ENCODE data around the gene ATG13. TPM values are rescaled to one million over a fixed set of nuclear protein-coding genes. Genes with fewer than 3 reads are reported as not detected.

Gene ATG13
- total RNA-seq, 1 donor from 2014 or later: 30.8 TPM

DNA sequence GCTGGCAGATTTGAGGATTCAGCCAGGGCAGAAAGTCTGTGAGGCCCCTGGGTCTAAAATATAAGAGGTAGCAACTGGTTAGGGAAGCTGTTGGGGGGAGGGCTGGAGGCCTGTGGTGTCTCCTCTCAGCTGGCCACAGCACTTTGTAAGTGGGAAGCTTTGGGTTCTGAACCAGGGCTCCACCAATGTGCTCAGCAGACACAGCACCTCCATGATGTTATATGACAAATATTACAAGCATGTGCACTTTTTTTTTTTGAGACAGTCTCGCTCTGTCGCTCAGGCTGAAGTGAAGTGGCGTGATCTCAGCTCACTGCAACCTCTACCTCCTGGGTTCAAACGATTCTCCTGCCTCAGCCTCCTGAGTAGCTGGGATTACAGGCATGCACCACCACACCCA, 75.1 kb downstream of the ATG13 start:
- no peak overlapping the region for H3K9ac ChIP-seq (ENCODE audit: low read depth in 1 of 3, low read length in 3 of 3)
- H3K36me3 ChIP-seq (ENCODE audit: control insufficient read depth in 3 of 3, insufficient read depth in 3 of 3, low read length in 3 of 3): peaks cover 22 to 52% (median 35%) of the 10 kb centered on the region in 3 donors
- H3K4me1 ChIP-seq (ENCODE audit: control insufficient read depth in 3 of 3, insufficient read depth in 3 of 3, low read length in 3 of 3): peaks cover 39 to 49% (median 46%) of the 10 kb centered on the region in 3 donors
- H3K27ac ChIP-seq (ENCODE audit: low read depth, low read length): no peak overlapping the region
- H3K4me3 ChIP-seq (ENCODE audit: low read length in 3 of 3): no peak overlapping the region
- H3K27me3 ChIP-seq (ENCODE audit: control insufficient read depth in 3 of 3, insufficient read depth in 3 of 3, low read length in 3 of 3): no peaks in the 10 kb centered on the region
- H3K9me3 ChIP-seq (ENCODE audit: control insufficient read depth in 3 of 3, low read length in 3 of 3): no peaks in the 10 kb centered on the region

DNA sequence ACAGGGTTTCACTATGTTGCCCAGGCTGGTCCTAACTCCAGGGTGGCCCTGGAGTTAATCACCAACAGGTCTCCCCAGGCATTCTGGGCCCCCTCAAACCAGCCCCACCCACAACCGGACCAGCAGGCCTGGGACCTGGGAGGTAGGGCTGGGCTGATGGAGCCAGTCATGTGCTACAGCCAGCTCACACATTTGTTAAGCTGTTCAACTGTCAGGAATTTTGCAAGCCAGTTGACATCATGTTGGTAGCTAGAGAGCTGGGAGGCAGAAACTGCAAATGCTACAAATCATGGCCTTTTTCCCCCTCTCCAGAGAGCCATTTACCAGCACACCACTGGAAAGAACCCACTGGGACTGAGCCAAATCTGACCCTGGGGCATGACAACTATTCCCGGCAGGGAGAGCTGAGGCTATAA, 76.3 kb downstream of the ATG13 start:
- Histone ChIP-seq H3K9me3 (ENCODE audit: control insufficient read depth in 3 of 3, low read length in 3 of 3) (no peaks in the 10 kb centered on the region), H3K4me3 (ENCODE audit: low read length in 3 of 3) (no peak overlapping the region), H3K27ac (ENCODE audit: low read depth, low read length) (peak overlapping the region; percentile 94), H3K36me3 (ENCODE audit: control insufficient read depth in 3 of 3, insufficient read depth in 3 of 3, low read length in 3 of 3) (peaks cover 22 to 44% (median 32%) of the 10 kb centered on the region in 3 donors), H3K9ac (ENCODE audit: low read depth in 1 of 3, low read length in 3 of 3) (no peak overlapping the region), H3K4me1 (ENCODE audit: control insufficient read depth in 3 of 3, insufficient read depth in 3 of 3, low read length in 3 of 3) (peaks cover 45 to 52% (median 47%) of the 10 kb centered on the region in 3 donors), H3K27me3 (ENCODE audit: control insufficient read depth in 3 of 3, insufficient read depth in 3 of 3, low read length in 3 of 3) (no peaks in the 10 kb centered on the region)

DNA sequence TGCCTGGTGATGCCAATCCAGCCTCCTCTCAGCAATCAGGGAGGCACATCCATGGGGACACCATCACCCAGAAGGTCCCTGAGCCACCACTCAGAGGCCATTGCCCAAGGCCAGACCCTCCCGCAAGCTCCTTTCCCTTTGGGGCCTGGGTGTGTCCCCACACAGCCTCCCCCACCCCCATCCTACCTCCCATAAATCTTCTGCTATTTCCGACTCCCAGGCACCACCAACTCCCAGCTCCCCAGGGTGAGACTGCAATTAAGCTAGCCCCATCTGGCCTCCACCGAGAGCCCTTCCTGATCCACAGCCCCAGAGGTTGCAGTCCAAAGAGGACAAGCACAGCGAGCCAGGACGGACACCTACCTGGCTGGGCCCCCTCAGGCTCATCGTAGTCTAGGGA, 76.7 kb downstream of the ATG13 start:
- Histone ChIP-seq H3K9me3 (ENCODE audit: control insufficient read depth in 3 of 3, low read length in 3 of 3) (no peaks in the 10 kb centered on the region), H3K4me3 (ENCODE audit: low read length in 3 of 3) (no peak overlapping the region), H3K4me1 (ENCODE audit: control insufficient read depth in 3 of 3, insufficient read depth in 3 of 3, low read length in 3 of 3) (peaks cover 50 to 57% (median 50%) of the 10 kb centered on the region in 3 donors), H3K27ac (ENCODE audit: low read depth, low read length) (peak overlapping the region; percentile 94), H3K9ac (ENCODE audit: low read depth in 1 of 3, low read length in 3 of 3) (no peak overlapping the region), H3K27me3 (ENCODE audit: control insufficient read depth in 3 of 3, insufficient read depth in 3 of 3, low read length in 3 of 3) (no peaks in the 10 kb centered on the region), H3K36me3 (ENCODE audit: control insufficient read depth in 3 of 3, insufficient read depth in 3 of 3, low read length in 3 of 3) (peaks cover 22 to 42% (median 32%) of the 10 kb centered on the region in 3 donors)

DNA sequence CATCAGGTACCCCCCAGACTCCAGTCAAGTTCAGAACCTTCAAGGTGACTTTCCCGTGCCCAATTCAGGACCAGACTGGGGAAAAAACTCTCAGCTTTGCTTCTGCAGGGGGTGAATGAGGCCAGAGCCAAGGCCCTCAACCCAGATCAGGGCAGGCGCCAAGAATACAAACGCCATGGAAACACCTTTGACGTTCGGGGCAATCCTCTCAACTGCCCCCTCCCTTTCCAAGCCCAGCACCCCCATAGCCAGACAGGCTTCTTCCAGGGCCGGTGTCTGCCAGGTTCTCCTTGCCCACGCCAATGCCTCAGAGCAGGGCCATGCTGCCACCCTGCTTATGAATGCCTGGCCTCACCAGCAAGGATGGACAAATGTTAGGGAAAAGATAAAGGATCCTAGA, 77.3 kb downstream of the ATG13 start:
- Histone ChIP-seq H3K27ac (ENCODE audit: low read depth, low read length) (peak overlapping the region; percentile 94), H3K9me3 (ENCODE audit: control insufficient read depth in 3 of 3, low read length in 3 of 3) (no peaks in the 10 kb centered on the region), H3K36me3 (ENCODE audit: control insufficient read depth in 3 of 3, insufficient read depth in 3 of 3, low read length in 3 of 3) (peaks cover 22 to 41% (median 32%) of the 10 kb centered on the region in 3 donors), H3K4me3 (ENCODE audit: low read length in 3 of 3) (no peak overlapping the region), H3K9ac (ENCODE audit: low read depth in 1 of 3, low read length in 3 of 3) (no peak overlapping the region), H3K4me1 (ENCODE audit: control insufficient read depth in 3 of 3, insufficient read depth in 3 of 3, low read length in 3 of 3) (peaks cover 52 to 62% (median 54%) of the 10 kb centered on the region in 3 donors), H3K27me3 (ENCODE audit: control insufficient read depth in 3 of 3, insufficient read depth in 3 of 3, low read length in 3 of 3) (no peaks in the 10 kb centered on the region)

DNA sequence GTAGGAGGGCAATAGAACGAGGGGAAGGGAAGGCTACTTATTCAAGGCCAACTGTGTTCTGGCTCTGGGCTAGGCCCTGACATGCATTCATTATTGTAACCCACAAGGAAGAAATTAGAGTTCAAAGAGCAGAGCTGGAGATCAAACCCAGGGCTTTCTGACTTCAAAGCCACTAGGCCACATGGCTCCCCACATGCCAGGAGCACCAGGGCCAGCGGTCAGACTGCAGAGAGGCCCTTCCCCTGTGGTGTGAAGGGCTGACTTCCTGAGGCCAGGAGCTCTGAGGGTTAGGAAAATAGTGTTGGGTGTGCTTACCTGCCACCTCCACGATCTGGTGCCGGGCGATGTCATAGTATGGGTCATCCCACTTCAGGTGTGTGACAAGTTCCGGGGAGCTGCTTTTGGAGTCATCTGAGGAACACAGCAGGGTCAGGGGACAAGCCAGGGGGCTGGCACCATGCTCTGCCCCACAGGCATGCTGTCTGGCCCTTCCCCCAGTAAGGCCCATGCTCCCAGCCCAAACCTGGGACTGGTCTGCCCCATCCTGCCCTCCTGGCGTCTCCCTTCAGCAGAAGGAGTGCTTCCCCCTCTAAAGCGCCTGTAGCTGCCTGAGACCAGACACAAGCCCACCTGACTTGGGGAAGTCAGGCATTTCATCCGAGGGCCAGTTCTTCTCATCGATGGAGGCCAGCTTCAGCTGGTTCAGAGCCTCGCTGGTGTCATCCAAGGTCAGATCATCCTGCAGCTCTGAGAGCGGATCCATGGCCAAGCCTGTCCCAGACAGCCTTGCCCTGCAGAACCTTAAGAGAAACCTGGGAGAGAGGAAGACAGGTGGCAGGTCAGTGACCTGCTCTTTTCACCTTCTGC, 78.2 kb downstream of the ATG13 start:
- Histone ChIP-seq H3K4me3 (ENCODE audit: low read length in 3 of 3) (peak overlapping the region in 2 of 3 donors; percentile 30 to 56), H3K36me3 (ENCODE audit: control insufficient read depth in 3 of 3, insufficient read depth in 3 of 3, low read length in 3 of 3) (peaks cover 22 to 39% (median 32%) of the 10 kb centered on the region in 3 donors), H3K9me3 (ENCODE audit: control insufficient read depth in 3 of 3, low read length in 3 of 3) (no peaks in the 10 kb centered on the region), H3K27me3 (ENCODE audit: control insufficient read depth in 3 of 3, insufficient read depth in 3 of 3, low read length in 3 of 3) (no peaks in the 10 kb centered on the region), H3K9ac (ENCODE audit: low read depth in 1 of 3, low read length in 3 of 3) (peak overlapping the region in 1 of 3 donors; percentile 40), H3K4me1 (ENCODE audit: control insufficient read depth in 3 of 3, insufficient read depth in 3 of 3, low read length in 3 of 3) (peaks cover 54 to 64% (median 55%) of the 10 kb centered on the region in 3 donors), H3K27ac (ENCODE audit: low read depth, low read length) (peak overlapping the region; percentile 94)

DNA sequence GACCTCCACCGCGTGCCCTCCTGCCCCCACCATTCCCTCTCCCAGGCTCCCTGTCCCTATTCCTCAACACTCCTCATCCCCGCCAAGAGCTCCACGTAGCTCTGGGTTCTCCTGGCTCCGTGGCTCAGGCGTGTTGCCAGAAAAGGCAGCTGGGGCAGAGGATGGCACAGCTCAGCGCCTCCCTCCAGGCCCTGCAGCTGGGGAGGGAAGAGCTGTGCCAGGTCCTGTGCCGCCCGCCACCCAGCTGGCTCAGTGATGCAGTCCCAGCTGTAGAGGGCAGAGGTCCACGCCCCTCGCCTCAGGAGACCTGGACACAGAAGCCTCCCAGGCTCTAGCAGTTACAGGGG, 78.8 kb downstream of the ATG13 start:
- peak overlapping the region in 1 of 3 donors; percentile 40 for H3K9ac ChIP-seq (ENCODE audit: low read depth in 1 of 3, low read length in 3 of 3)
- peak overlapping the region; percentile 94 for H3K27ac ChIP-seq (ENCODE audit: low read depth, low read length)
- H3K4me1 ChIP-seq (ENCODE audit: control insufficient read depth in 3 of 3, insufficient read depth in 3 of 3, low read length in 3 of 3): peaks cover 54 to 64% (median 55%) of the 10 kb centered on the region in 3 donors
- peak overlapping the region in 2 of 3 donors; percentile 29 to 30 for H3K4me3 ChIP-seq (ENCODE audit: low read length in 3 of 3)
- H3K9me3 ChIP-seq (ENCODE audit: control insufficient read depth in 3 of 3, low read length in 3 of 3): no peaks in the 10 kb centered on the region
- peaks cover 22 to 34% (median 33%) of the 10 kb centered on the region in 3 donors for H3K36me3 ChIP-seq (ENCODE audit: control insufficient read depth in 3 of 3, insufficient read depth in 3 of 3, low read length in 3 of 3)
- H3K27me3 ChIP-seq (ENCODE audit: control insufficient read depth in 3 of 3, insufficient read depth in 3 of 3, low read length in 3 of 3): no peaks in the 10 kb centered on the region

DNA sequence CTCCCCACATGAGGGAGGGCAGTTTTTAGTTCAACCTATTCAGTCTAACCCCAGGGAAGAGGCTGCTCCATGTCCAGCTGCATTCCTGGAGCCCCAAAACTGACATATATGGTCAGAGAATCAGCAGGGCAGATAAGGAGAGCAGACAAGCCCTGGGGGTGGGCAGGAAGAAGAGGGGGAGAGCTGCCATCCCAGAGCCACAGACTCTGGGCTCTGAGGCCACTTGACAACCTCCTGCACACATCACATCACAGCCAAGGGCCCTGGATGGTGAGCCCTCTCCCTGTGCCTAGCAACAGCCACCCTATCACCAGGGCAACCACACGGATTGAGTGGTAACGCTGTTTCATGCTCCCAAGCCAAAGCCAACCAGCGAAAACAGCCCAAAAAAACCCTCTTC, 80.0 kb downstream of the ATG13 start:
- Histone ChIP-seq H3K9me3 (ENCODE audit: control insufficient read depth in 3 of 3, low read length in 3 of 3) (no peaks in the 10 kb centered on the region), H3K9ac (ENCODE audit: low read depth in 1 of 3, low read length in 3 of 3) (peak overlapping the region; percentile 23 to 68 (median 24)), H3K27ac (ENCODE audit: low read depth, low read length) (peak overlapping the region; percentile 94), H3K36me3 (ENCODE audit: control insufficient read depth in 3 of 3, insufficient read depth in 3 of 3, low read length in 3 of 3) (peaks cover 23 to 31% (median 30%) of the 10 kb centered on the region in 3 donors), H3K27me3 (ENCODE audit: control insufficient read depth in 3 of 3, insufficient read depth in 3 of 3, low read length in 3 of 3) (no peaks in the 10 kb centered on the region), H3K4me1 (ENCODE audit: control insufficient read depth in 3 of 3, insufficient read depth in 3 of 3, low read length in 3 of 3) (peaks cover 54 to 74% (median 62%) of the 10 kb centered on the region in 3 donors), H3K4me3 (ENCODE audit: low read length in 3 of 3) (peak overlapping the region in 1 of 3 donors; percentile 17)

DNA sequence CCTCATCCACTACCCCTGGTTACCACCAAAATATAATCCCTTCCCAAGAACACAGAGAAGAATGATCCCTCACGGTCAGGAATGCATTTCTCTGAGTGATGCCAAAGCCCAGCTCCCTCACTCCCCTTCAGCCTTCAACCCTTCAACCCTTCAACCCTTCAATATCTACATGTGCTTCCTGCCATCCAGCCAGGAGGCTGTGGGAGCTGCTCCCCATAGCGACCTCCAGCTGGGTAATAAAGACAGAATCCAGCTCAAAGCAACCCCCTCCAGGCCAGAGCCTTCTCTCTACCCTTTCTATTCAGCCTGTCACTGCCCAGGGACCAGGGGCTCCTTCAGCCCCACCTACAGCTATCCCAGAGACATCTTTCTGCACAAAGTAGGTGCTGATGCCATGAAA, 80.4 kb downstream of the ATG13 start:
- Histone ChIP-seq H3K4me3 (ENCODE audit: low read length in 3 of 3) (peak overlapping the region in 1 of 3 donors; percentile 17), H3K9ac (ENCODE audit: low read depth in 1 of 3, low read length in 3 of 3) (peak overlapping the region; percentile 24 to 68 (median 29)), H3K27me3 (ENCODE audit: control insufficient read depth in 3 of 3, insufficient read depth in 3 of 3, low read length in 3 of 3) (no peaks in the 10 kb centered on the region), H3K27ac (ENCODE audit: low read depth, low read length) (peak overlapping the region; percentile 94), H3K9me3 (ENCODE audit: control insufficient read depth in 3 of 3, low read length in 3 of 3) (no peaks in the 10 kb centered on the region), H3K36me3 (ENCODE audit: control insufficient read depth in 3 of 3, insufficient read depth in 3 of 3, low read length in 3 of 3) (peaks cover 26 to 33% (median 32%) of the 10 kb centered on the region in 3 donors), H3K4me1 (ENCODE audit: control insufficient read depth in 3 of 3, insufficient read depth in 3 of 3, low read length in 3 of 3) (peaks cover 57 to 78% (median 63%) of the 10 kb centered on the region in 3 donors)

DNA sequence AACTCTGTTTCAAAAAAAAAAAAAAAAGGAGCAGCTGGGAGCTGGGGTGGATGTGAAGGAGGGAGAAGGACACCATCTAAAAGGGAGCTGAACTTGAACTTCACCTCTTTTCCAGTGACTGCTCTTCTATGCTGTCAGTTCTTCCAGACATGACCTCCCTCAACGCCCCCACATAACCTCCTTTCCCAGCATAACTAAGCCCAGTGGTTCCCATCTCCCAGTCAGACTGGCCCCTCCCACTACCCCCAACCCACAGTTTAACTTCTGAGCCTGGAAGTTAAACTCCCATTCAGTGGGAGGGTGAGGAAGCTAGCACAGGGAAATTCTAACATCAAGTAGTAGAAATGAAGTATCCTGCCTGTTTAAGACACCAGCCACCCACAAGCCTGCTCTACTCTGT, 81.2 kb downstream of the ATG13 start:
- Histone ChIP-seq H3K9me3 (ENCODE audit: control insufficient read depth in 3 of 3, low read length in 3 of 3) (no peaks in the 10 kb centered on the region), H3K9ac (ENCODE audit: low read depth in 1 of 3, low read length in 3 of 3) (peak overlapping the region in 1 of 3 donors; percentile 32), H3K4me1 (ENCODE audit: control insufficient read depth in 3 of 3, insufficient read depth in 3 of 3, low read length in 3 of 3) (peaks cover 61 to 80% (median 65%) of the 10 kb centered on the region in 3 donors), H3K36me3 (ENCODE audit: control insufficient read depth in 3 of 3, insufficient read depth in 3 of 3, low read length in 3 of 3) (peaks cover 34 to 38% (median 37%) of the 10 kb centered on the region in 3 donors), H3K27me3 (ENCODE audit: control insufficient read depth in 3 of 3, insufficient read depth in 3 of 3, low read length in 3 of 3) (no peaks in the 10 kb centered on the region), H3K27ac (ENCODE audit: low read depth, low read length) (peak overlapping the region; percentile 94), H3K4me3 (ENCODE audit: low read length in 3 of 3) (no peak overlapping the region)

Measured in skeletal muscle tissue (tissue), 4 donors.